IPS DF 6.9 (cell line): ENCODE data around the gene B4GALNT4.
"Not testable (repeated sequence)": the region's sequence is repeated elsewhere in the genome, so short reads cannot be mapped to it uniquely, and the experiment has no call there.

ENCODE experiments used
- DNase-seq: peaks from one replicate; pipeline ENCODE4 v3.0.0-alpha.2; 2013; ENCODE audit warnings: low read depth, low spot score
- H3K27ac ChIP-seq: one replicate; pipeline ENCODE4 v1.5.1; 2013; ENCODE audit warnings: low read length, control low read depth
- H3K27me3 ChIP-seq: 2 replicates; pipeline ENCODE4 v1.6.1; 2013; ENCODE audit warnings: mild to moderate bottlenecking, low read length; ENCODE audit not compliant: control insufficient read depth, insufficient read depth
- H3K36me3 ChIP-seq: 2 replicates; pipeline ENCODE4 v1.6.1; 2013; ENCODE audit warnings: low read length; ENCODE audit not compliant: control insufficient read depth, insufficient read depth
- H3K4me1 ChIP-seq: 2 replicates; pipeline ENCODE4 v1.6.1; 2013; ENCODE audit warnings: low read length; ENCODE audit not compliant: control insufficient read depth, insufficient read depth
- H3K4me3 ChIP-seq: 2 replicates; pipeline ENCODE4 v1.5.1; 2013; ENCODE audit warnings: mild to moderate bottlenecking, low read length
- H3K9me3 ChIP-seq: 2 replicates; pipeline ENCODE4 v1.6.1; 2013; ENCODE audit warnings: low read length, inconsistent platforms; ENCODE audit not compliant: control insufficient read depth, insufficient read depth
- WGBS: extraction: QIAGEN DNeasy Blood & Tissue Kit; methylation state at CpG from one replicate; pipeline ENCODE4 v1.1.7; 2013; ENCODE audit warnings: mixed read lengths, missing lambda C conversion rate; ENCODE audit not compliant: insufficient read length, insufficient coverage; 5-methylcytosine and 5-hydroxymethylcytosine counted together

B4GALNT4 gene, protein sequence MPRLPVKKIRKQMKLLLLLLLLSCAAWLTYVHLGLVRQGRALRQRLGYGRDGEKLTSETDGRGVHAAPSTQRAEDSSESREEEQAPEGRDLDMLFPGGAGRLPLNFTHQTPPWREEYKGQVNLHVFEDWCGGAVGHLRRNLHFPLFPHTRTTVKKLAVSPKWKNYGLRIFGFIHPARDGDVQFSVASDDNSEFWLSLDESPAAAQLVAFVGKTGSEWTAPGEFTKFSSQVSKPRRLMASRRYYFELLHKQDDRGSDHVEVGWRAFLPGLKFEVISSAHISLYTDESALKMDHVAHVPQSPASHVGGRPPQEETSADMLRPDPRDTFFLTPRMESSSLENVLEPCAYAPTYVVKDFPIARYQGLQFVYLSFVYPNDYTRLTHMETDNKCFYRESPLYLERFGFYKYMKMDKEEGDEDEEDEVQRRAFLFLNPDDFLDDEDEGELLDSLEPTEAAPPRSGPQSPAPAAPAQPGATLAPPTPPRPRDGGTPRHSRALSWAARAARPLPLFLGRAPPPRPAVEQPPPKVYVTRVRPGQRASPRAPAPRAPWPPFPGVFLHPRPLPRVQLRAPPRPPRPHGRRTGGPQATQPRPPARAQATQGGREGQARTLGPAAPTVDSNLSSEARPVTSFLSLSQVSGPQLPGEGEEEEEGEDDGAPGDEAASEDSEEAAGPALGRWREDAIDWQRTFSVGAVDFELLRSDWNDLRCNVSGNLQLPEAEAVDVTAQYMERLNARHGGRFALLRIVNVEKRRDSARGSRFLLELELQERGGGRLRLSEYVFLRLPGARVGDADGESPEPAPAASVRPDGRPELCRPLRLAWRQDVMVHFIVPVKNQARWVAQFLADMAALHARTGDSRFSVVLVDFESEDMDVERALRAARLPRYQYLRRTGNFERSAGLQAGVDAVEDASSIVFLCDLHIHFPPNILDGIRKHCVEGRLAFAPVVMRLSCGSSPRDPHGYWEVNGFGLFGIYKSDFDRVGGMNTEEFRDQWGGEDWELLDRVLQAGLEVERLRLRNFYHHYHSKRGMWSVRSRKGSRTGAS

DNA sequence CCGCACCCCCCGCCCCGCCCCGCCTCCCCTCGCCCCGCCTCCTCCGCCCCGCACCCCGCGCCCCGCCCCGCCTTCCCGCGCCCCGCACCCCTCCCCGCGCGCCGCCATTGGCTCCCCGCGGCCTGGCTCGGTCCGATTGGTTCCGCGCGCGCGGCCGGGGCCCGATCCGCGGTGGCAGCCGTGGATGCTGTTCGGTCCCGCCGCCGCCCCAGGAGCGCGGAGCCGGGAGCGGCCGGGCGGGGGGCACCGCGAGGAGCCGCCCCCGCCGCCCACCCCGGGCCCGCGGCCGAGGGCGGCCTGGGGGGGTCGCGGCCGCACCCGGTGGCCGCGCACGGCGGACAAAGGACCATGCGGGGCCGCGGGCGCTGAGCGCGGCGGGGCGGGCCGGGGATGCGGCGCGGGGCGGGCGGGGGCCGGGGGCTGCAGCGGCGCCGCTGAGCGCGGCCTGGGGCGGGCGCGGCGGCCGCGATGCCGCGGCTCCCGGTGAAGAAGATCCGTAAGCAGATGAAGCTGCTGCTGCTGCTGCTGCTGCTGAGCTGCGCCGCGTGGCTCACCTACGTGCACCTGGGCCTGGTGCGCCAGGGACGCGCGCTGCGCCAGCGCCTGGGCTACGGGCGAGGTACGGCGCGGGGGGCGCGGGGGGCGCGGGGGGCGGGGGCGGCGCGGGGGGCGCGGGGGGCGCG lies at the start of gene B4GALNT4:
Gene B4GALNT4 (plus strand): TSS at position 164 of the 683 bp plus-strand sequence. CDS start 305 bp downstream, at position 469.
- peak within 1 kb of the TSS; percentile 47; the same call in 1 of the 2 replicates for H3K4me3 ChIP-seq
- no peak for DNase-seq
- no CpG with 5 or more reads among the region's 118 CpGs for WGBS
- H3K9me3 ChIP-seq, result no peaks in the 10 kb centered on the region
- peaks cover 8% of the 10 kb centered on the region for H3K4me1 ChIP-seq
- H3K27ac ChIP-seq, result no peak within 1 kb of the TSS
- peaks cover 14% of the 10 kb centered on the region for H3K36me3 ChIP-seq
- H3K27me3 ChIP-seq, result no peaks in the 10 kb centered on the region

DNA sequence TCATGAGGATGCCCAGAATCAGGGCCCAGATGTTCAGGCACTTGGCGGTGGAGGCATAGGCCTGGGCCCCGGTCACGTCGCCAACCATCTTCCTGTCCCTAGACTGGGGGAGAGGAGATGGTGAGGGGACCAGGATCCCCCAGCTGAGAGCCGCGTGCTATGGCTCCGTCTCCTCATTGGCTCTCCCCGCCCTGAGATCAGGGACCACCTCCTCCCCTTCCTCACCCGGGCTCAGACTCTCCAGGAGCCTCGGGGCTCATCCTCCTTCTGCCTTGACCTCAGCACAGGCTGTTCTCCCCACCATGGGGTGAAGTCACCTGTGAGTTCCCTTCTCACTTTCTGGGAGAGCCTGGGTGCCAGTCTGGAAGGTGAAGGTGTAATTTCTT lies 49.4 kb upstream of the B4GALNT4 start:
- H3K9me3 ChIP-seq, H3K36me3 ChIP-seq, H3K4me3 ChIP-seq, H3K27ac ChIP-seq, H3K27me3 ChIP-seq, DNase-seq: not testable (repeated sequence)
- peaks cover 19% of the 10 kb centered on the region for H3K4me1 ChIP-seq
- WGBS, result no CpG with 5 or more reads among the region's 10 CpGs

DNA sequence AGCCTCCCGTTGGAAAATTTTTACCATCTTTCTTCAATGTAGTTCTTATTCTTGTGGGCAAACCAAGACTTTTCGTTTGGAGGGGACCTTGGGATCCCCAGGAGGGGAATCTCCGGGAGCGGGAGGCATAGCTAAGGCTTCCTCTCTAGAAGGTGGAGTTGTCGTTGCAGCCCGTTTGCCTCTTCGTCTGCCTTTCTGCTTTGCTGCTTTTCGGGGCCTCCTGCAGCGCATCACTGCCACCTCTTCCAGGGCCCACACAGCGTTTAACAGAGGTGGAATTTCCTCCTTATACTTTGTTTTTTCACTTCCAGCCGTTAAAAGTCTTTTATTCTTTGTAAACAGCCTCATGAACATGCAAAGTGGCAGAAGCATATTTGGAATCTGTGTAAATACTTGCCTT lies 45.1 kb upstream of the B4GALNT4 start:
- no peak overlapping the region for H3K27ac ChIP-seq
- peaks cover 3% of the 10 kb centered on the region; the same call in 1 of the 2 replicates for H3K4me1 ChIP-seq
- DNase-seq, result no peak
- WGBS, result no CpG with 5 or more reads among the region's 11 CpGs
- no peak overlapping the region for H3K4me3 ChIP-seq
- no peaks in the 10 kb centered on the region for H3K9me3 ChIP-seq
- H3K27me3 ChIP-seq, result no peaks in the 10 kb centered on the region
- H3K36me3 ChIP-seq, result no peaks in the 10 kb centered on the region

DNA sequence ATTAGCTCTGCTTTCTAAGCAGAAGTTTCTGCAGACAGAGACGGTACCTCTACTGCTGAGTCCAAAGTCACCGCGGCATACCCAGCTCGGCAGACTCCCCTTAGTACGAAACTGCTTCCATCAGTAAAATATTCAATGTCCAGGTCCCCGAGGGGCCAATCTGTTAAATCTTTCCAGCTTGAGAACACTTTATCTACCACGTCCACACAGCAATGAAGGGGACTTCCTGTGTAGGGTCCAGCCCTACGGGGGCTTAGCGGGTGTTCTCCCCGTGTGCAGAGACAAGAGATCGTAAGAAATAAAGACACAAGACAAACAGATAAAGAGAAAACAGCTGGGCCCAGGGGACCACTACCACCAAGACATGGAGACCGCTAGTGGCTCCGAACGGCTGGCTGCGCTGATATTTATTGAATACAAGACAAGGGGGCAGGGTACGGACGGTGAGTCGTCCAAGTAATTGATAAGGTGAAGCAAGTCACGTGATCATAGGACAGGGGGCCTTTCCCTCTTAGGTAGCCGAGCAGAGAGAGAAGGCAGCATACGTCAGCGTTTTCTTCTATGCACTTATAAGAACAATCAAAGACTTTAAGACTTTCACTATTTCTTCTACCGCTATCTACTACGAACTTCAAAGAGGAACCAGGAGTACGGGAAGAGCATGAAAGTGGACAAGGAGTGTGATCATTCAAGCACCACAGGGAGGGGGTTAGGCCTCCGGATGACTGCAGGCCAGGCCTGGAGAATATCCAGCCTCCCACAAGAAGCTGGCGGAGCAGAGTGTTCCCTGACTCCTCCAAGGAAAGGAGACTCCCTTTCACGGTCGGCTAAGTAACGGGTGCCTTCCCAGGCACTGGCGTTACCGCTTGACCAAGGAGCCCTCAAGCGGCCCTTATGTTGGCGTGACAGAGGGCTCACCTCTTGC lies 44.4 kb upstream of the B4GALNT4 start:
- not testable (repeated sequence) for H3K4me3 ChIP-seq, DNase-seq, H3K27me3 ChIP-seq, H3K4me1 ChIP-seq, H3K27ac ChIP-seq, H3K36me3 ChIP-seq, H3K9me3 ChIP-seq
- no CpG with 5 or more reads among the region's 34 CpGs for WGBS

DNA sequence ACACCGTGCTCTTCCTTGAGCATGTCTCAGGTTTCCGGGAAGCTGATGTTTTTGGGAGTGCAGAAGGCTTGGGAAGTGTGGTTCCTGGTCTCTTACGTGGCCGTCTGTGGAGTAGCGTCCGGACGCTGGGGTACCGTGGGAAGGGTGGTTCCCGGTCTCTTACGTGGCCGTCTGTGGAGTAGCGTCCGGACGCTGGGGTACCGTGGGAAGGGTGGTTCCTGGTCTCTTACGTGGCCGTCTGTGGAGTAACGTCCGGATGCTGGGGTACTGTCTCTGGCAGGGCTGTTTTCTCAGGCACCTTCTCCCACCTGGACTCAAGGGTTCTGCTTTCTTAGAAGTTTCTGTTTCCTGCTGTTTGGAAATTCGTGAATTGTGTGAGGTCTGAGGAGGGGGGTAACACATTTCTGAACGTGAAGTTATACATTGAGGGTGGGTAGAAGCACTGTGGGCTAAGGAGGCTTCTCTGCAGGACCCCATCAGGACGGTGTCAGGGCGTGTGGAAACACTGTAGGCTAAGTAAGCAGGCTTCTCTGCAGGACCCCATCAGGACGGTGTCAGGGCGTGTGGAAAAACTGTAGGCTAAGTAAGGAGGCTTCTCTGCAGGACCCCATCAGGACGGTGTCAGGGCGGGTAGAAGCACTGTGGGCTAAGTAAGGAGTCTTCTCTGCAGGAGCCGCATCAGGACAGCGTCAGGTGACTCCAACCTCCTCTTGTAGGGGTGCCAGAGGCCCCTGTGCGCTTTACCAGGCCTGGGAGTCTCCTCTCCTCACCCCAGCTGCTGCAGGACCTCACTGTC lies 43.3 kb upstream of the B4GALNT4 start:
- WGBS, result no CpG with 5 or more reads among the region's 30 CpGs
- H3K27ac ChIP-seq, result no peak overlapping the region

DNA sequence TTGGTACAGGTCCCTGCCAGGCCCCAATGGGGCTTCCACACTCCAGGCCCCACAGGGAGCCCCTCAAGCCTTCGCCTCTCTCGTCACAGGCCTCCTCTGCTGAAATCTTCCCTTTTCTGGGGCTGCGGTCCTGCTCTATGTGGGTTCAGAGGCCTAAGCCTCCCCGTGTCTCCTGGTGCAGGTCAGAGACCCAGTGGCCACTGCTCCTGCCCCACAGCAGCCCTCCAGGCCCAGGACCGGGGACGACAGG lies 42.8 kb upstream of the B4GALNT4 start:
- no peaks in the 10 kb centered on the region; the same call in 1 of the 2 replicates for H3K4me1 ChIP-seq
- H3K4me3 ChIP-seq, result no peak overlapping the region
- no peaks in the 10 kb centered on the region for H3K27me3 ChIP-seq
- WGBS, result no CpG with 5 or more reads among the region's 6 CpGs
- H3K36me3 ChIP-seq, result no peaks in the 10 kb centered on the region
- no peak overlapping the region for H3K27ac ChIP-seq
- no peaks in the 10 kb centered on the region for H3K9me3 ChIP-seq
- no peak for DNase-seq

More for the DNA sequence above, 43.3 kb upstream of the B4GALNT4 start:
- Histone ChIP-seq H3K4me3 (no peak overlapping the region), H3K4me1 (no peaks in the 10 kb centered on the region; the same call in 1 of the 2 replicates), H3K36me3 (no peaks in the 10 kb centered on the region), H3K27me3 (no peaks in the 10 kb centered on the region), H3K9me3 (no peaks in the 10 kb centered on the region)
- DNase-seq, result no peak

DNA sequence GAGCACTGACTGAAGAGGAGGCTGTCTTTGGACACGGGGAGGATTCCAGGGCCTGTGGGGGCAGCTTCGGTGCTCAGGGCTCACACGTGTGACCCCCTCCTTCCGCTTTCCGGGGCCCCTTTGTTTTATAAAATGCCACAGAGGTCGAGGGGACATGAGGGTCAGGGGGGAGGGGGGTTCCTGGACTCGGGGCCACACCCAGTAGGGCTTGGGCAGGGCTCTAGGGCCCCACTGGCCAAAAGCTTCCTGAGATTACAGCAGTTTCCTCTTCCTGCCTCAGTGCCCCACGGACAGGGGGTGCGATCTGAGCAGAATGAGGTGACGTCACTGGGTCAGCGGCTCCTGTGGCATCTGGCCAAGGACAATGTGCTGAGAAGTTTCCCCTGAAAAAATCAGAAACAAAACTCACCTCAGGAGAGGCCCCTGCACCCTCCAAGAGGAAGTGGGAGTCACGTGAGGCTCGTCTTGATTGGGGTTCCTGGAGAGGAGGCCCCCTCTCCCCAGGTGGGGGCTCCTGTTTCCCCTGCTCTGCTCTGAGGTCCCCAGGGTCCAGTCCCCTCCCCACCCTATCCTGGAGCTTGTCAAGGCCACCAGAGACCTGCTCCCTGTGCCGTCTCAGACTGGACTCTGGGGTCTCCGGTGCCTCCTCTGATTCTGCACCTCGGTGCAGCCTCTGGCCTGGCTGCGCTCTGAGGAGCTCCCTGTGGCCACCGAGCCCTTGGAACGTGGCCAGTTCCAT lies 42.3 kb upstream of the B4GALNT4 start:
- Histone ChIP-seq H3K4me3 (no peak overlapping the region), H3K36me3 (no peaks in the 10 kb centered on the region), H3K27me3 (no peaks in the 10 kb centered on the region), H3K4me1 (no peaks in the 10 kb centered on the region; the same call in 1 of the 2 replicates), H3K27ac (no peak overlapping the region), H3K9me3 (no peaks in the 10 kb centered on the region)
- DNase-seq, result no peak
- WGBS, result no CpG with 5 or more reads among the region's 19 CpGs

DNA sequence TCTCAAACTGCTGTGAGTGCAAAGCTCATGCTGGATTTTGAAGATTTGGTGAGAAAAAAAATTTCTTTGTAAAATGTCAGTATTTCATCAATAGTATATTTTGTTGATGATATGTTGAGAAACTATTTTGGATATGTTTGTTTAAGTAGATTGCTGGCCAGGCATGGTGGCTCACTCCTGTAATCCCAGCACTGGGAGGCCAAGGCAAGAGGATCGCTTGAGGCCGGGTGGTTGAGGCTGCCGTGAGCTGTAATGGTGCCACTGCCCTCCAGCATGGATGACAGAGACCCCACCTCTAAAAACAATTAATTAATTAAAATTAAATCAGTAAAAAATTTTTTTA lies 41.7 kb upstream of the B4GALNT4 start:
- WGBS, result no CpG with 5 or more reads among the region's 3 CpGs
- no peak overlapping the region for H3K4me3 ChIP-seq
- no peaks in the 10 kb centered on the region for H3K27me3 ChIP-seq
- no peak overlapping the region for H3K27ac ChIP-seq
- no peaks in the 10 kb centered on the region for H3K9me3 ChIP-seq
- DNase-seq, result no peak
- H3K4me1 ChIP-seq, result no peaks in the 10 kb centered on the region; the same call in 1 of the 2 replicates
- no peaks in the 10 kb centered on the region for H3K36me3 ChIP-seq

DNA sequence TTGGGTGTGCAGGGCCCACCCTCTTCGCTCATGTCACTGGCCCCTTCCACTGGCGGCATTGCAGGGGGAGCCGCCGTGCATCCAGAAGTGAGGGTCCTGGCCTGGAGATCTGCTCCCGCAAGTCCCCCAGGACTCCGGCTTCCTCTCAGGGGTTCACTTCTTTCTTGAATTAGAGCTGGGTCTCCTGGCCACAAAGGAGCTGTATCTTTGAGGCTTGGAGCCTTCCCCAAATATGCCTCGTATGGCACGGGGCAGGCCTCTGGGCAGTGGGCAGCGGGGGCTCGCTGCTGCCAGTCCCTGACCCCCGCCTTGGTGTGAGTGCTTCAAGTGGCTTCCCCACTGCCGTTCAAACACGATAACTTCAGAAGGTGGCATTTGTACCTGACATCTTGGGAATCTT lies 41.3 kb upstream of the B4GALNT4 start:
- H3K4me1 ChIP-seq, result no peaks in the 10 kb centered on the region; the same call in 1 of the 2 replicates
- no CpG with 5 or more reads among the region's 13 CpGs for whole genome bisulfite sequencing

More for the DNA sequence above, 41.3 kb upstream of the B4GALNT4 start:
- Histone ChIP-seq H3K36me3 (no peaks in the 10 kb centered on the region), H3K27ac (no peak overlapping the region), H3K27me3 (no peaks in the 10 kb centered on the region), H3K9me3 (no peaks in the 10 kb centered on the region), H3K4me3 (no peak overlapping the region)
- DNase-seq, result no peak
